NAMALWA (cell line): Measurements from ENCODE around the gene ACAA1.
"Not testable (repeated sequence)": the region's sequence is repeated elsewhere in the genome, so short reads cannot be mapped to it uniquely, and the experiment has no call there.

Experiments
- DNase-seq: peaks from one replicate; pipeline ENCODE4 v3.0.0-alpha.2; 2015; ENCODE audit warnings: low spot score

ACAA1 gene

GRCh38 chr3:38134517-38135143 lies 2.3 kb downstream of the ACAA1 start:
- DNase-seq = not testable (repeated sequence)

- DNase-seq = no peak
These were observed 3.1 kb downstream of the ACAA1 start for GRCh38 chr3:38133557-38134405.

DNA sequence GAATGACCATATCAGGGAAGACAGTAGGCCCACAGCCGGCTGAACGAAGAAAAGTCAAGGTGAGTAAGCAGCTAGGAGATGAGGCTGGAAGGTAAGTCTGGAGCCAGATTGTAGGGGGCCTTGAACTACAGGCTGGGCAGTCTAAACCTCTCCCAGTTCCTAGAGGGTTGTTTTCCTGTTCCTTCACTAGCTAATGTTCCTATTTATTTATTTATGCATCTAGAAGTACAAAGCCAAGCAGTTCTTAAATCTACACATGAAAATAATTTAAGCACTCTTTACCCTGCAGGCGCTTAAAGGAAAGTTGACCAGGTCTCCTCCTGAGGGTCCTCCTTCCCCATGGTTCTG lies 3.7 kb downstream of the ACAA1 start:
- no peak for DNase-seq

DNA sequence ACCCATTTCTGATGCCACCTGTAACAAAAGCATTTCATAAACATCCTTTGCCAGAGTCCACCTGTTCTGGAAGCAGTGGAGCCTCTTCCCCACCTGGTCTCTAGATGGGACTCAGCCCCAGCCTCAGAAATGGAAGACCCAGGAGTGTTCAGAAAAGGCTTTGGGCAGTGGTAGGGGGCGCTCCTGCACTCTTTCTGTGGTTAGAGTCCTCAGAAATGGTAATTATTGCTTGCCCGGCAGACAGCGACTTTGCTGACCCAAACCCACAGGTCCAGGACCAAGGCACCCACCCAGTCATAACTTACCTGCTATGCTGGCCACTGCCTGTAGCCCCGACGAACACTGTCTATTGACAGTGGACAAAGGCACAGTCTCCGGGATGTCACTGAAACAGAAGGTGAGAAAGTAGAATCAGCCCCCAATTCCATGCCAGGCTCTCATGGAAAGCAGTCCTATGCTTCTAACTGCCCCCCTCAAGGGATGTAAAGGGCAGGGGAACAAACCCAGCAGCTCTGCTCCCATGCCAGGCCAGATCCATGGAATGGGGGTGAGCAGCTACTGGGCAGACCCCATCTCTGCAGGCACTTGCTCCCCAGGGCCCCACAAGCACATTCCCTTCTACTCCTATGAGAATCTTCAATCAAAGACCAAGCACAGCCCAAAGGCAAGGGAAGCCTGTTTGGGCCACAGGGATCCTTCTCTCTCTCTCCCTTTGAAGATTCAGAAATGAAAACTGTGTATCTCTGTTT lies 5.1 kb downstream of the ACAA1 start:
- DNase-seq = peak; percentile 56

DNA sequence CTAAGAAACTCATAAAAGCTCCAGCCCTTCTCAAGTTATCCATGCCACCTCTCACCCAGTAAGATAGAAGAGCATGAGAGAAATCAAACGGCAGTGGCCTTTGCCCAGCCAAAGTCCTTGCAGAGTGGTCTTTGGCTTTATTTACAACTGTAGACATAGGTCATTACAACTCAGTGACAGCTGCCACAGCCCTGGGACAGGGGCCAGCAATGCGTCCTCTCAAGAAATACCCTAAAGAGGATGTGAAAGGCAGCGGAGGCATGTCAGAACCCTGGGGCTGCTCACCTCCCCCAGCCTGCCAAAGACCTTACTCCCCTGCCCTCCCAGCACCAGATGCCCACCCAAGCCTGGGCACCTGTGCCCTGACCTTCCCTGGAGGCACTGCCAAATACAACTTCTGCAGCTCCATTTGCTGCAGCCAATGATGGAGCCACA lies 6.3 kb downstream of the ACAA1 start:
- no peak for DNase-seq

DNA sequence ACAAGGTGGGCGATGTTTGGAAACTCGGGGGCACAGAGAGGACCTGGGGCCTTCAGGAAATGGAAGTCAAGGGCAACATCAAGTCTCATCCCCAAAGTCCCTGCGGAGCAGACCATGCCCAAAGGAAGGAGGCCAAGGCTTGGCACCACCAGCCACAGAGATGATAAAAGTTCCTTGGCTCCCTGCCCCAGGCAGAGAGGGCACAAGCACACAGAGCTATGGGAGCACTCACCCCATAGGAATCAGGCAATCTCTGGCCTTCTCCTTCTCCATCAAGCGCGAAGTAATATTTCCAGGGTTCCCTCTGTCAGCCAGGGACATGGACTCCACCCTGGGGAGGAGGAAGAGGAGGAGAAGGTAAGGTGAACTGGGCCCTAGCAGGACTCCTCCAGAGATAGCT lies 7.9 kb downstream of the ACAA1 start:
- no peak for DNase-seq

DNA sequence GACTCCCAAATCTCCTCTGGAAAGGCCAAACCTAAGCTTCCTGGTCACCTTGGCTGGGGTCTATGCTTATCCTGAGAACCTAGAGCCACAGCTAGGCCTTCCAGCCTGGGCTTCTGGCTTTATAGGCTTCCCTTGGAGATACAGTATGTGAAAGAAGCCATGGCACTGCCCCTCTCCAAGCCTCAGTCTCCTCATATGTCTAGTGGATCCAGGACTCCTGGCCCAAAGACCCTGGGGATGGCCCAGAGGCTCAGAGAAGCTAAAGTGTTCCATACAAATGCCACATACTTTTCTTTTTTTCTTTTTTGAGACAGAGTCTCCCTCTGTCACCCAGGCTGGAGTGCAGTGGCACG lies 8.6 kb downstream of the ACAA1 start:
- DNase-seq = no peak

DNA sequence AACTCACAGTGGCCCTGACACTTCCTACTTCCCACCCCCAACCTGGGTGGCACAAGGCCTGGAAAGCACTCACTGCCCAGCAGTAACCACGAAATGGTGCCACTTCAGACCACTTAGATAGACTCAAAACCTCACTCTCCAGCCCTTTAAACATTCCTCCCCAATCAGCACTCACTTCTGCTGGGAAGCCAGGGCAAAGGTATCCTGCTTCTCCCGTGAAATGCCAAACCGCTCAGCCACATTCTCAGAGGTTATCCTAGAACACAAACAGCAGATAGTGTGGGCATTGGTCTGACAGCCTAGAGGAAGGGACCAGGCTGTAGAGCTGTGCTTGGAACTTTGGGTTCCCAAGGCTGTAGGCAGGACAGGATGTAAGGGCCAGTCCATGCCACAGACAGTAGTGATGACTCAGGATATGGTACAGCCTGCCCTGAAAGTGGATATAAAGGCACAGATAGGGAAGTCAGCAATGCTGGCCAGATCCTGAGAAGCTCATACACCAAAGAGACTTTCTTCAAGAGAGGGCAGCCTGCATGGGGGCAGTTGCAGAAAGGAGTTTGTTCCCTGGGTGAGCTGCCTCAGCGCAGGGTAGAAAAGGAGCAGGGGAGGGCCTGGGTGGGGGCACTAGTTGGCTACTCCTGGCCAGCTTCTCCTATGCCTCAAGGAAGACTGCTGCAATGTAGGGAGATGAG lies 9.2 kb downstream of the ACAA1 start:
- no peak for DNase-seq

DNA sequence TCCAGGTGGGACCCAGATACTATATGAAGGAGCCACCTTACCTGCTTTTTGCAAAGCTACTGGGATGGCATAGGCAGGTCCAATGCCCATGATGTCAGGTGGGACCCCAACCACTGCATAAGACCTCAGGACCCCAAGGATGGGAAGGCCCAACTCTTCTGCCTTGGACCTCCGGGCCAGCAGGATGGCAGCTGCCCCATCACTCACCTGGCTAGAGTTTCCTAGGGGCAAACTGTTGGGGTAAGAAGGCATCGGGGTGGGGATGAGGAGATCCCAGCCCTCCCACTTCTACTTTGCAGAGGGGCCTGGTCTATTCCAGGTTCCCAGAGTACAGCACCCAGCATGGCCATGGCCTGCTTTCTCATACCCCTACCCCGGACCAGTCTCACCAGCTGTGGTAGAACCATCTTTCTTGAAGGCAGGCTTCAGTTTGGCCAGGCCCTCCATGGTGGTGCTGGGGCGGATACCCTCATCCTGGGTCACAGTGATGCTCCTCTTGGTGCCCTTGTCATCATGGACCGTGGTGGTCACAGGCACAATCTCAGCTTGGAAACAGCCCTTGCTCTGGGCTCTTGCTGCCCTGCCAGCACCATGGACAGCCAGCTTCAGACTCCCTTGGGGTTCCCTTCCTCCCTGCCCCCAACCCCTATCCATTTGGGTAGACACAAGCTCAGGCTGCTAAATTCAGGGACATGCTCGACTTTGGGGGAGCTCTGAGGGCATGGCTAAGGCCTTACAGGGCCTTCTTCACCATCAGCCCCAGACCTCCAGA lies 10.6 kb downstream of the ACAA1 start:
- no peak for DNase-seq

DNA sequence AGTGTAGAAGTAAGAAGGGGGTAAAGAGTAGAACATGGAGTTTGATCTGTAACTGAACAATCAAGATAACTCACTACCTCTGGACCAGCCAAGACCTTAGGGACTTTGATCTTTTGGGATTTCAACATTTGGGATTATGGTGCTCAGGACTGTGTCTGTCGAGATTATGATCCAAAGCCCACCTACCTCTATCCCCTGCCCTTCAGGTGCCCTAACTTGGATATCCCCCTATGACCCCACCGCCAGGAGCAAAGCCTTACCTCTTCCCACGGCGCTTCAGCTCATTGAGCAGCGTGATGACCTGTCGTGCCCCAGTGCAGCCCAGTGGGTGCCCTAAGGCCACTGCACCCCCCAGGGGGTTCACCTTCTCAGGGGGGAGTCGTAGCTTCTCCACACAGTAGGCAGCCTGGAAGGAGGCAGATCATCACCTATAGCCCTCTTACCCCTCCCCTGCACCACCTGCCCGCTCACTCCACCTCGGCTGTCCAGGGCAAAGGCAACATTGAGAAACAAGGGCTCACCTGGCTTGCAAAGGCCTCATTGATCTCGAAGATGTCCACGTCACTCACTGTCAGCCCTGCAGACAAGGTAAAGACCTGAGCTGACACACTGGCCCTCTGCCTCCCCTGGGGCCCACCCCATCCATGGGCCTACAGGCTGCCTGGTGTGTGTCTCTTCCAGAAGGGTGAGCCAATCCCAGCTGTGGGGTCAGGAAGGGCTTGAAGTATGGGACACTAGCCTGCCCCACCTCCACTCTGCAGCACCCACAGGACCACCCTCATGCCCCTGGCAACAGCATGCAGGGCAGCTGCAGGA lies 11.4 kb downstream of the ACAA1 start:
- no peak for DNase-seq

DNA sequence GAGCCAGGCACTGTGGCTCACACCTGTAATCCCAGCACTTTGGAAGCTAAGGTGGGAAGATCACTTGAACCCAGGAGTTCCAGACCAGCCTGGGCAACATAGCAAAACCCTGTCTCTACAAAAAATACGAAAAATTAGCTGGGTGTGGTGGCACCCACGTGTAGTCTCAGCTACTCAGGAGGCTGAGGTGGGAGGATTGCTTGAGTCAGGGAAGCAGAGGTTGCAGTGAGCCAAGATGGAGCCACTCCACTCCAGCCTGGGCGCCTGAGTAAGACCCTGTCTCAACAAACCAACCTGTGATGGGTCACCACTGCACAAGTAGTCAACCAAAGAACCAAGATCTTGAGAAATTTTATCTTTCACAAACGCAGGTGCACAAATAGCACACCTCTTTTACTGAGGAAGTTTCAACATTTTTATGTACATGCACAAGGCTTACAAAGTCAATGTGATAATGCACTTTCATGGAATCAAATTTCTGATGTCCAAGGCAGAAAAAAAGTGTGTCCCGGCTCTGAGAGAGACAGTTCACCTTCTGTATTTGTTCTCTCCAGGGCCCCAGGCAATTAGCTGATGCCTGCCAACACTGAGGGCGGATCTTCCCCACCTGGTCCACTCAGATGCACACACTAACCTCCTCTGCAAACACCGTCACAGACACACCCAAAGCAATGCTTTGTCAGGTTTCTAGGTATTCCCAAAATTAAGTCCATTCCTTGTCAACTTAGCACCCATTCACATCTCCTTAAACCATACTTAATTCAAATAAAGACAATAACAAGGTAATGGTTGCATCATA lies 12.4 kb downstream of the ACAA1 start:
- no peak for DNase-seq

DNA sequence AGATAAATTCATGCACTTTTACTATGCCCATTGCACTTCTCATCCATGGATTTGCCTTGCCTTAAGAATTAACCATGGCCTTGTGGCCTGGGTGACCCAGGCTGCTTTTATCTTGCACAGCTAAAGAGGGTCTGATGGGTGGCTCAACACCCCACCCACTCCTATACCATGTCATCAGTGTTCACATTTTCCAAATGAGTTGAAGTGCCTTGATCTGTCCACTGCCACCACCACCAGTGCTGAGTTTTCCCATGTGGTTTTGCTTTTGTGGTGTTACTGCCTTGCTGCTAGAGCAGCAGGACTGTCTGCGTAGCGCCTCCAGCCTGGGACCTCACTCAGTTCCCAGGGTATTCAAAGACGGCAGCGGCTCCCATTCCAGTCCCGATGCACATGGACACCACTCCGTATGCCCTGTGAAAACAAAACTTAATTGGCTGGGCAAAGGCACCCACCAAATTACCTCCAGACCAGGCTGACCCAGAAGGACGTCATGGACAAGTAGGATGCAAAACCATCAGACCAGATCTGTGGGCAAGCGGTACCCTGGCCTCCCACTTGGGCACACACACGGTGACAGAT lies 14.1 kb downstream of the ACAA1 start:
- DNase-seq = no peak

- no peak for DNase-seq
These were observed 15.0 kb downstream of the ACAA1 start for GRCh38 chr3:38121832-38122461.

DNA sequence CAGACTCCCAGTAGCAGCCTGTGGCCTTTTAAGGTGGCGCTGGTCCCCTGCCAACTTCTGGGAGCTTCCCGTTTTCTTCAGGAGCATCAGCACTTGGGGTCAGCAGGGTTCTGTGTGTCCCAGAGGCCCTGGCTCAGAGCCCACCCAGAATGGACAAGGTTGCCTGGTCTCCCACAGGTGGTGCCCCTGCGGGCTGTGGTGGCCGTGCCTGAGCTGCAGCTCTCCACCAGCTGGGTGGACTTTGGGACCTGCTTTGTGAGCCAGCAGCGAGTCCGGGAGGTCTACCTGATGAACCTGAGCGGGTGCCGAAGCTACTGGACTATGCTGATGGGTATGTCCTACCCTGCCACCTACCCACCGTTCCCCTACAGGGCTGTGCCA lies 15.5 kb downstream of the ACAA1 start:
- no peak for DNase-seq

- no peak for DNase-seq
These were observed 16.1 kb downstream of the ACAA1 start for GRCh38 chr3:38120693-38121450.

DNA sequence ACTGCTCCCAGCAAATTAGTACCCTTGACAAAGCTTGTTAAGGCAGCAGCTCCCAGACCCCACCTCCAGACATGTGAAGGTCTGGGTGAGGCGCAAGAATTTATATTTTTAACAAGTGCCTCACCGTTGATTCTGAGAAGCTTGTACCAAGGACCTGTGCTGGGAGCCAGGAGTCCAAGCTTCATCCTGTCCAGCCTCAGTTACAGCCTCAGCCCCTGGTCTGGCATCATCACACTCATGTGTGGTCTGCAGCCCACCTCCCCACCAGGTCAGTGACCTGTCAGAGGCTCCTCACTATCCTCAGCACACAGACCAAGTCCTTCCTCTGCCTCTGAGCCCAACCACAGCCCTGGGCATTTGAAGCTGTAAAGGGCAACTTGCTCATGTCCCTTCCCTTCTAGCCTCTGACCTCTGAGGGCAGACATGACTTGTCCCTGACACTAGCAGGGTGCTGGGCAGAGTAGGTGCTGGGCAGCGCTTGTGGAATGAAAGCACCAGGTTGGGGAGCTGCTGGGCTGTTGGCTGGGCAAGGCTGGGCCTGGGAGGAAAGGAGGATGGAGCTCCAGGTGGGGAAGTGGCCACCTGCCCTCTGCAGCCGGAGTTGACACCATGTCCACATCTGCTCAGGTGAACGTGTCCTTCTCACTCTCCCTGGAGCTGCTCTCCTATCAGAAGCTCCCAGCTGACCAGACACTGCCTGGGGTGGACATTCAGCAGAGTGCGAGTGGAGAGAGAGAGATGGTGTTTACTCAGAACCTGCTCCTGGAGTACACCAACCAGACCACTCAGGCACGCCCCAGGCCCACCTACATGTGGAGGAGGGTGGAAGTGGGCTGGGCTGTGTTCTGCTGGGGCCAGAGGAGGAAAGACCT lies 16.9 kb downstream of the ACAA1 start:
- no peak for DNase-seq

DNA sequence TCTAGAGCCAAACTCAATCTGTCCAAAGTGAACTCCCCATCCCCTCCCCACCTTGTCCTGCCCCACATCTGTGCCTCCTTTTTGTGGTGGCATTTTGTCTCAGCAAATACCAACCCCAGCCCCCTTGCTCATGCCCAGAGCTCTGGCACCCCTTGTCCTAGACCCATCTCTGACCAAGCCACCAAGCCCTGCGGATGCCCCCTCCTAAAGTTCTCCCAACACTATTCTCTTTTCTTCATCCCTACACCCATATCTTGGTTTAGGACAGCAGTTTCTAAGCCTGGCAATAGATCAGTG lies 17.7 kb downstream of the ACAA1 start:
- no peak for DNase-seq
